H1 (cell line): ENCODE measurements around the gene BIN1. TPM values are rescaled to one million over a fixed set of nuclear protein-coding genes. Genes with fewer than 3 reads are reported as not detected.

Experiments used
- CTCF ChIA-PET: fragments of 300-600 bp; sonication (Branson Sonifier 250); formaldehyde crosslinking; loops from one replicate; lab custom pipeline; 2021; ENCODE audit not compliant: partially characterized antibody; lab: Charles Lee
- POLR2A ChIA-PET: fragments of 300-600 bp; sonication (Branson Sonifier 250); formaldehyde crosslinking; loops from one replicate; lab custom pipeline; 2021; ENCODE audit warnings: inconsistent platforms; ENCODE audit not compliant: partially characterized antibody; lab: Charles Lee
- DNase-seq, 2 experiments: peaks; one replicate each; pipeline versions ENCODE4 v3.0.0 to v3.0.0-alpha.2; 2010 to 2022; ENCODE audit warnings: low spot score in 2 of 2, low read depth in 1 of 2, mixed read lengths in 1 of 2
- FAIRE-seq: peaks from 2 replicates; lab custom pipeline; 2011; peaks lifted over from hg19 to GRCh38; lab: Jason Lieb, UNC
- H2AFZ ChIP-seq: 2 replicates; pipeline ENCODE4 v1.8.1; 2012; ENCODE audit warnings: low read length, inconsistent platforms
- H2AK5ac ChIP-seq: 2 replicates; pipeline ENCODE4 v1.6.1; 2013; ENCODE audit warnings: low read depth, low read length
- H2BK120ac ChIP-seq: replicated peaks from 2 replicates; pipeline ENCODE3; 2013; ENCODE audit warnings: low read depth, low read length, inconsistent platforms
- H2BK12ac ChIP-seq: 2 replicates; pipeline ENCODE4 v1.6.1; 2013; ENCODE audit warnings: low read depth, low read length
- H2BK15ac ChIP-seq: 2 replicates; pipeline ENCODE4 v1.6.1; 2013; ENCODE audit warnings: low read length
- H2BK20ac ChIP-seq: 2 replicates; pipeline ENCODE4 v1.6.1; 2013; ENCODE audit warnings: low read length
- H2BK5ac ChIP-seq: 2 replicates; pipeline ENCODE4 v1.6.1; 2013; ENCODE audit warnings: low read depth, low read length
- H3K14ac ChIP-seq: 2 replicates; pipeline ENCODE4 v1.6.1; 2013; ENCODE audit warnings: inconsistent platforms; ENCODE audit not compliant: insufficient read length
- H3K18ac ChIP-seq: 2 replicates; pipeline ENCODE4 v1.6.1; 2013; ENCODE audit warnings: low read length; ENCODE audit errors: extremely low read depth
- H3K23ac ChIP-seq: 2 replicates; pipeline ENCODE4 v1.6.1; 2013; ENCODE audit warnings: inconsistent platforms; ENCODE audit not compliant: insufficient read length
- H3K23me2 ChIP-seq: 2 replicates; pipeline ENCODE4 v1.6.1; 2013; ENCODE audit warnings: low read depth, low read length
- H3K27ac ChIP-seq: 2 replicates; pipeline ENCODE4 v1.6.1; 2011; ENCODE audit warnings: low read depth, low read length, inconsistent platforms
- H3K27me3 ChIP-seq, 4 experiments: replicated peaks in 1 of 4; 1 replicate in 1 of 4; 2 replicates in 3 of 4; pipeline versions ENCODE4 v1.6.1 to v1.8.1; 2011 to 2013; ENCODE audit warnings: low read length in 3 of 4, mild to moderate bottlenecking in 3 of 4, inconsistent platforms in 2 of 4, mixed read lengths in 2 of 4, moderate library complexity in 1 of 4; ENCODE audit not compliant: control insufficient read depth in 3 of 4, insufficient read depth in 3 of 4; ENCODE audit errors: extremely low read depth in 1 of 4
- H3K36me3 ChIP-seq, 4 experiments: 2 replicates each; pipeline versions ENCODE4 v1.6.1 to v1.8.1; 2011 to 2013; ENCODE audit warnings: mild to moderate bottlenecking in 4 of 4, low read length in 3 of 4, moderate library complexity in 2 of 4, control low read depth in 1 of 4, inconsistent platforms in 1 of 4; ENCODE audit not compliant: insufficient read depth in 4 of 4, control insufficient read depth in 2 of 4
- H3K4ac ChIP-seq: replicated peaks from 2 replicates; pipeline ENCODE3; 2013; ENCODE audit warnings: low read length, low read depth, mixed read lengths, inconsistent platforms; ENCODE audit not compliant: insufficient read length
- H3K4me1 ChIP-seq, 4 experiments: replicated peaks in 1 of 4; 1 replicate in 1 of 4; 2 replicates in 3 of 4; pipeline versions ENCODE4 v1.6.1 to v1.8.1; 2011 to 2013; ENCODE audit warnings: low read length in 3 of 4, inconsistent platforms in 2 of 4, mixed read lengths in 1 of 4; ENCODE audit not compliant: insufficient read depth in 4 of 4, control insufficient read depth in 3 of 4
- H3K4me2 ChIP-seq, 2 experiments: 2 replicates each; pipeline versions ENCODE4 v1.6.1 to v1.8.1; 2011 to 2013; ENCODE audit warnings: low read depth in 2 of 2, low read length in 2 of 2, control low read depth in 1 of 2, inconsistent platforms in 1 of 2, mild to moderate bottlenecking in 1 of 2; ENCODE audit not compliant: insufficient read depth in 1 of 2
- H3K4me3 ChIP-seq, 4 experiments: fragments of 200-600, 300-600 bp in 1 of 4; sonication (generic), shearing (Covaris generic), sonication (Bioruptor Twin) in 1 of 4; 2 replicates each; pipeline versions ENCODE4 v1.5.1 to v1.8.1; 2011 to 2016; ENCODE audit warnings: low read length in 4 of 4, low read depth in 3 of 4, control low read depth in 2 of 4, inconsistent platforms in 2 of 4, mild to moderate bottlenecking in 2 of 4, mixed read lengths in 1 of 4, moderate library complexity in 1 of 4; ENCODE audit not compliant: insufficient read depth in 2 of 4; ENCODE audit errors: extremely low read depth in 1 of 4
- H3K56ac ChIP-seq: replicated peaks from 2 replicates; pipeline ENCODE3; 2013; ENCODE audit warnings: low read depth, mild to moderate bottlenecking, mixed read lengths, low read length, inconsistent platforms; ENCODE audit not compliant: insufficient read length
- H3K79me1 ChIP-seq: 2 replicates; pipeline ENCODE4 v1.6.1; 2013; ENCODE audit warnings: low read depth, low read length, control low read depth
- H3K79me2 ChIP-seq, 2 experiments: 2 replicates each; pipeline versions ENCODE4 v1.6.1 to v1.8.1; 2012 to 2013; ENCODE audit warnings: low read length in 2 of 2, mild to moderate bottlenecking in 2 of 2, inconsistent platforms in 1 of 2; ENCODE audit not compliant: insufficient read depth in 2 of 2, control insufficient read depth in 1 of 2
- H3K9ac ChIP-seq, 4 experiments: replicated peaks in 1 of 4; 1 replicate in 1 of 4; 2 replicates in 3 of 4; pipeline versions ENCODE4 v1.6.1 to v1.8.1; 2011 to 2013; ENCODE audit warnings: low read depth in 3 of 4, low read length in 3 of 4, control low read depth in 2 of 4, mild to moderate bottlenecking in 2 of 4, moderate library complexity in 2 of 4, inconsistent platforms in 1 of 4; ENCODE audit errors: extremely low read depth in 1 of 4
- H3K9me3 ChIP-seq, 2 experiments: 2 replicates each; pipeline versions ENCODE4 v1.6.1 to v1.8.1; 2012 to 2013; ENCODE audit warnings: mild to moderate bottlenecking in 2 of 2, moderate library complexity in 2 of 2, control low read depth in 1 of 2, inconsistent platforms in 1 of 2, low read depth in 1 of 2, low read length in 1 of 2, mixed read lengths in 1 of 2; ENCODE audit not compliant: insufficient read depth in 2 of 2
- H4K20me1 ChIP-seq, 2 experiments: replicated peaks in 1 of 2; 2 replicates each; pipeline versions ENCODE3 to v1.8.1; 2011 to 2013; ENCODE audit warnings: inconsistent platforms in 2 of 2, low read length in 2 of 2, mild to moderate bottlenecking in 1 of 2; ENCODE audit not compliant: insufficient read depth in 2 of 2, control insufficient read depth in 1 of 2
- H4K5ac ChIP-seq: 2 replicates; pipeline ENCODE4 v1.6.1; 2013; ENCODE audit warnings: low read length, low read depth, mixed read lengths, inconsistent platforms; ENCODE audit not compliant: insufficient read length
- H4K8ac ChIP-seq: 2 replicates; pipeline ENCODE4 v1.8.0; 2013; ENCODE audit warnings: mild to moderate bottlenecking, moderate library complexity, low read length, inconsistent platforms; ENCODE audit not compliant: insufficient read depth; ENCODE audit errors: extremely low read depth
- H4K91ac ChIP-seq: replicated peaks from 2 replicates; pipeline ENCODE3; 2013; ENCODE audit warnings: low read length, mixed read lengths, inconsistent platforms; ENCODE audit not compliant: insufficient read length
- ATF2 ChIP-seq: IDR thresholded peaks from 2 replicates; pipeline ENCODE4 v1.6.1; 2012; ENCODE audit warnings: low read length, inconsistent platforms
- CEBPB ChIP-seq: IDR thresholded peaks from 2 replicates; pipeline ENCODE4 v1.6.1; 2012; ENCODE audit warnings: low read depth, low read length
- CHD1 ChIP-seq: IDR thresholded peaks from 2 replicates; pipeline ENCODE4 v1.6.1; 2012; ENCODE audit warnings: low read depth, low read length, improper control_type of control experiment
- FOSL1 ChIP-seq: IDR thresholded peaks from 2 replicates; pipeline ENCODE4 v1.6.1; 2011; ENCODE audit warnings: mild to moderate bottlenecking, low read depth, low read length, moderate library complexity; ENCODE audit not compliant: insufficient read depth
- GABPA ChIP-seq: IDR thresholded peaks from 2 replicates; pipeline ENCODE4 v1.6.1; 2011; ENCODE audit warnings: mild to moderate bottlenecking, low read length, moderate library complexity, borderline replicate concordance; ENCODE audit not compliant: insufficient read depth
- PHF8 ChIP-seq: fragments of 200-600 bp; sonication (generic); conservative IDR thresholded peaks from 2 replicates; pipeline ENCODE4 v1.7.1; 2012; ENCODE audit warnings: low read depth, mild to moderate bottlenecking, inconsistent platforms, low read length, moderate library complexity
- RNF2 ChIP-seq: fragments of 200-900, 300-1000 bp; sonication (generic); IDR thresholded peaks from 2 replicates; pipeline ENCODE4 v1.7.1; 2016; ENCODE audit warnings: borderline replicate concordance, low read depth, mild to moderate bottlenecking, antibody characterized with exemption, low read length; ENCODE audit not compliant: poor library complexity, severe bottlenecking; ENCODE audit errors: missing control alignments
- SIN3A ChIP-seq, 2 experiments: IDR thresholded peaks in 1 of 2; conservative IDR thresholded peaks in 1 of 2; 2 replicates each; pipeline ENCODE4 v1.6.1; 2011 to 2012; ENCODE audit warnings: low read length in 2 of 2, improper control_type of control experiment in 1 of 2, low read depth in 1 of 2, mild to moderate bottlenecking in 1 of 2
- WGBS, 2 experiments: shearing (Covaris generic) in 1 of 2; methylation state at CpG; one replicate each; pipeline versions ENCODE4 v1.1.6 to v1.1.7; 2013 to 2015; ENCODE audit warnings: low lambda C conversion rate in 2 of 2, mixed read lengths in 2 of 2, inconsistent platforms in 1 of 2, low coverage in 1 of 2, missing lambda C conversion rate in 1 of 2; ENCODE audit not compliant: insufficient replicate concordance in 2 of 2, insufficient coverage in 1 of 2, insufficient read length in 1 of 2; ENCODE audit errors: extremely low coverage in 1 of 2, missing lambda C conversion rate in 1 of 2; 5-methylcytosine and 5-hydroxymethylcytosine counted together
- polyA plus RNA-seq, 7 experiments: library from polyadenylated mRNA; depleted of rRNA in 3 of 7; stranded (reverse) in 5 of 7; unstranded in 2 of 7; fragments of >200 nt in 5 of 7; fragments of 200-250 nt in 2 of 7; gene quantifications; 1 replicate in 5 of 7; 2 replicates in 1 of 7; 4 replicates in 1 of 7; pipeline versions ENCODE4 v1.2.1 to v1.2.3, GENCODE V29; 2011 to 2013; ENCODE audit warnings: missing spikeins in 2 of 7, mixed read lengths in 2 of 7
- total RNA-seq: library from RNA; stranded (reverse); fragmentation: NEBNext Ultra II Directional; extraction: Animal tissue kit (Norgen Biotek cat#: 25700); gene quantifications from 2 replicates; pipeline ENCODE4 v1.2.1, GENCODE V29; 2021

Gene BIN1
- total and polyA plus RNA-seq, 2 of the 8 experiments (the other 6 are each of a cell fraction or from before 2014, with no cell fraction given): 23.6 to 35.6 TPM

- H3K79me2 ChIP-seq: no peaks in the 10 kb centered on the region; a peak in 1 of 4 replicates
- no peak overlapping the region for H2BK15ac ChIP-seq
- no peak overlapping the region for H3K27ac ChIP-seq
- no peak overlapping the region for H4K91ac ChIP-seq
- no peak overlapping the region for H3K14ac ChIP-seq
- no peak overlapping the region for H3K23ac ChIP-seq
- H3K56ac ChIP-seq: no peak overlapping the region
- H4K5ac ChIP-seq: no peak overlapping the region
- ChIA-PET CTCF (interaction anchor here (0.6 to 12.7 kb wide), 10 partner anchors 8 to 103 kb away, joined by 3 to 132 read pairs (median 9); partner anchors contain the start of gene BIN1), POLR2A (no interaction called here)
- H3K4me2 ChIP-seq: no peak overlapping the region
- H2AK5ac ChIP-seq: no peak overlapping the region
- no peak overlapping the region for H3K4me3 ChIP-seq
- no peak overlapping the region for H3K4ac ChIP-seq
- H3K27me3 ChIP-seq: peaks cover 0 to 3% (median 0%) of the 10 kb centered on the region in 4 experiments; a peak in 1 of 7 replicates
- no peak for DNase-seq
- 88% methylated on average over 8 of the region's 9 CpGs; no CpG with 5 or more reads in 1 of the 2 experiments for WGBS, 2 experiments
- no peak overlapping the region for H3K9ac ChIP-seq
- H2BK120ac ChIP-seq: no peak overlapping the region
- H4K20me1 ChIP-seq: peaks cover 0 to 13% of the 10 kb centered on the region in 2 experiments
- peaks cover 0 to 2% (median 0%) of the 10 kb centered on the region in 4 experiments; a peak in 4 of 7 replicates for H3K4me1 ChIP-seq
- FAIRE-seq: no peak
- H2BK20ac ChIP-seq: no peak overlapping the region
- H3K23me2 ChIP-seq: 0 out of 2 replicates have a peak, but pooled peaks cover 2% of the 10 kb centered on the region
- H2BK12ac ChIP-seq: no peak overlapping the region
- H3K9me3 ChIP-seq: no peaks in the 10 kb centered on the region
- peaks cover 0 to 4% (median 0%) of the 10 kb centered on the region in 4 experiments; a peak in 2 of 8 replicates for H3K36me3 ChIP-seq
- H4K8ac ChIP-seq: no peak overlapping the region
- H2BK5ac ChIP-seq: no peak overlapping the region
- no peak overlapping the region for H3K18ac ChIP-seq
- no peak overlapping the region for H2AFZ ChIP-seq
- H3K79me1 ChIP-seq: no peaks in the 10 kb centered on the region; the same call in 1 of the 2 replicates
- TF ChIP-seq RNF2 (no peak), FOSL1 (no peak), ATF2 (no peak), GABPA (no peak), CEBPB (no peak), CHD1 (no peak), SIN3A (conservative IDR thresholded peaks at IDR 0.05 in 1 of 2, IDR thresholded peaks at IDR 0.05 in 1 of 2; ENCODE audit: low read depth in 1 of 2, low read length in 2 of 2) (no peak), PHF8 (no peak)
Observed at GRCh38 chr2:127071901-127072328, 35.0 kb downstream of the BIN1 start.
